Right atrium auricular region (tissue), 2 donors: ENCODE results near the gene TMPRSS4. TPM values are rescaled to one million over a fixed set of nuclear protein-coding genes. Genes with fewer than 3 reads are reported as not detected.
A peak's percentile ranks its signal among the peaks of the same experiment; 100 is the strongest.

ENCODE experiments used
- DNase-seq: peaks from one replicate; pipeline ENCODE4 v3.0.0-alpha.2; 2019; ENCODE audit warnings: low spot score
- H3K27ac ChIP-seq, 2 donors: fragments of 200-600 bp; sonication (generic); 1 replicate in 1 of 2; 2 replicates in 1 of 2; pipeline ENCODE4 v1.5.1; 2016 to 2019
- H3K27me3 ChIP-seq, 2 donors: fragments of 200-600 bp; sonication (generic); one replicate each; pipeline versions ENCODE4 v1.5.1 to v1.6.0; 2017 to 2019
- H3K36me3 ChIP-seq: fragments of 200-600 bp; sonication (generic); one replicate; pipeline ENCODE4 v1.5.1; 2016
- H3K4me1 ChIP-seq, 2 donors: fragments of 200-600 bp; sonication (generic); one replicate each; pipeline versions ENCODE4 v1.5.1 to v1.6.0; 2017 to 2019
- H3K4me3 ChIP-seq, 2 donors: fragments of 200-600 bp; sonication (generic); 1 replicate in 1 of 2; 2 replicates in 1 of 2; pipeline ENCODE4 v1.5.1; 2017 to 2019; ENCODE audit warnings: mild to moderate bottlenecking in 1 of 2, moderate library complexity in 1 of 2
- H3K9me3 ChIP-seq, 2 donors: fragments of 200-600 bp; sonication (generic); one replicate each; pipeline ENCODE4 v1.5.1; 2019
- total RNA-seq, 2 donors: library from RNA; depleted of rRNA; stranded (reverse); fragments of >200 nt; gene quantifications; one replicate each; pipeline ENCODE4 v1.1.0, GENCODE V29; 2016
- TF ChIP-seq, protein P1 (sequence below), 2 donors: fragments of 200-600 bp; sonication (generic); IDR thresholded peaks; one replicate each; pipeline ENCODE4 v1.5.1; 2019; ENCODE audit warnings: antibody characterized with exemption in 2 of 2

TMPRSS4 gene
- total RNA-seq, 2 donors from 2014 or later, result not detected

DNA sequence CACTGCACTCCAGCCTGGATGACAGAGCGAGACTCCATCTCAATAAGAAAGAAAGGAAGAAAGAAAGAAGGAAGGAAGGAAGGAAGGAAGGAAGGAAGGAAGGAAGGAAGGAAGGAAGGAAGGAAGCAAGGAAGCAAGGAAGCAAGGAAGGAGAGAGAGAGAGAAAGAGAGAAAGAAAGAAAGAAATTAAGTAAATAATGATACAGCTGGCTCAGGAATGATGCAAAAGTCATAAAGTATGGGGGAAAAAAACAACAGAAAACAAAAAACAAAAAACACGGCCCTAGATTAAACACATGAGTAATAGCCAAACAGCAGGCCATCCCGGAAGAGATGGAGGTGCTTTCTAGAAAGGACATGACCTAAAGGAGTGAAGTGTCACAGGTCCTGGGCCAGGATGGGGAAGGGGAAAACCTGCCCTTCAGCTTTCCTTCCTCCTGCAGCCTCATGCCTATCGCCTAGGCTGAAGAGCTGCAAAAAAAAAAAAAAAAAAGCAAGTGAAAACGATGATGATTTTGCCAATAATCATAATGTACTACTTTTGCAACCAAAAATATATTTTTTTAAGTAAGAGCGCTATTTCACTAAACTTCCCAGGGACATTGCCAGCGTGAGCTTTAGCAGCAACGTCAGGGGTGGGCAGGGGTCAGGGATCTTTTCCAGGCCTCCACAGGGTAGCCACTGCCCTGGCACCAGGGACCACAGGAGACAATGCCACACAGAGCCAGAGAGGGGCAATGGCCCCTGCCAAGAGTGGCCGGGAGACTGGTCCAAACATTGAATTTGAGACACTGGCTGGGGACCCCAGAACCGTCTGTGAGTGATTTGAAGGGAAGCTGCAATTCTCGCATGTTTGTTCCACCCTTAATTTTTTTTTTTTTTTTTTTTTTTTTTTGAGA lies 28.2 kb upstream of the TMPRSS4 start:
- TF ChIP-seq, protein P1, sequence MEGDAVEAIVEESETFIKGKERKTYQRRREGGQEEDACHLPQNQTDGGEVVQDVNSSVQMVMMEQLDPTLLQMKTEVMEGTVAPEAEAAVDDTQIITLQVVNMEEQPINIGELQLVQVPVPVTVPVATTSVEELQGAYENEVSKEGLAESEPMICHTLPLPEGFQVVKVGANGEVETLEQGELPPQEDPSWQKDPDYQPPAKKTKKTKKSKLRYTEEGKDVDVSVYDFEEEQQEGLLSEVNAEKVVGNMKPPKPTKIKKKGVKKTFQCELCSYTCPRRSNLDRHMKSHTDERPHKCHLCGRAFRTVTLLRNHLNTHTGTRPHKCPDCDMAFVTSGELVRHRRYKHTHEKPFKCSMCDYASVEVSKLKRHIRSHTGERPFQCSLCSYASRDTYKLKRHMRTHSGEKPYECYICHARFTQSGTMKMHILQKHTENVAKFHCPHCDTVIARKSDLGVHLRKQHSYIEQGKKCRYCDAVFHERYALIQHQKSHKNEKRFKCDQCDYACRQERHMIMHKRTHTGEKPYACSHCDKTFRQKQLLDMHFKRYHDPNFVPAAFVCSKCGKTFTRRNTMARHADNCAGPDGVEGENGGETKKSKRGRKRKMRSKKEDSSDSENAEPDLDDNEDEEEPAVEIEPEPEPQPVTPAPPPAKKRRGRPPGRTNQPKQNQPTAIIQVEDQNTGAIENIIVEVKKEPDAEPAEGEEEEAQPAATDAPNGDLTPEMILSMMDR (IDR thresholded peaks at IDR 0.05), result no peak
- Histone ChIP-seq H3K36me3 (no peaks in the 10 kb centered on the region), H3K27me3 (no peaks in the 10 kb centered on the region), H3K9me3 (no peaks in the 10 kb centered on the region), H3K4me1 (no peaks in the 10 kb centered on the region), H3K4me3 (no peak overlapping the region), H3K27ac (no peak overlapping the region)
- DNase-seq, result peak; percentile 43

DNA sequence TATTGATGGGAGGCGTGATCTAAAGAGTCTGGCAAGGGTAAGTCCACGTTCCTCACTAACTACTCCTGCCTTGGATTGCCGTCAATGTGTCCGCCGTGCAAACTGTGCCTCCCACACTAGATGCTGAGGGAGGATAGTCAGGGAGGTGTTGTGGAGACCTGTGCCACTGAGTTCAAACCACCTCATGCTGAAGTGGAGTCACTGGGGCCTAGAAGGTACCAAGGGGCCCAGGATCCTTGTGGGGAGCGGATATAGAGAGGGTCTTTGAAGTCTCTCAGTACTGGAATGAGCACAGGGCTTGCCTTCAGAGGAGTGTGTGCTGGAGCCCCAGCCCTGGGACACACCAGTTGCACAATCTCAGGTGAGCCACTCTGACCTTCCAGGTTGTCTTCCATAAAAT lies 27.1 kb upstream of the TMPRSS4 start:
- Histone ChIP-seq H3K4me1 (no peaks in the 10 kb centered on the region), H3K27ac (no peak overlapping the region), H3K36me3 (no peaks in the 10 kb centered on the region), H3K9me3 (no peaks in the 10 kb centered on the region), H3K4me3 (no peak overlapping the region), H3K27me3 (no peaks in the 10 kb centered on the region)
- DNase-seq, result peak; percentile 30
- TF ChIP-seq, protein P1 (IDR thresholded peaks at IDR 0.05), result no peak

DNA sequence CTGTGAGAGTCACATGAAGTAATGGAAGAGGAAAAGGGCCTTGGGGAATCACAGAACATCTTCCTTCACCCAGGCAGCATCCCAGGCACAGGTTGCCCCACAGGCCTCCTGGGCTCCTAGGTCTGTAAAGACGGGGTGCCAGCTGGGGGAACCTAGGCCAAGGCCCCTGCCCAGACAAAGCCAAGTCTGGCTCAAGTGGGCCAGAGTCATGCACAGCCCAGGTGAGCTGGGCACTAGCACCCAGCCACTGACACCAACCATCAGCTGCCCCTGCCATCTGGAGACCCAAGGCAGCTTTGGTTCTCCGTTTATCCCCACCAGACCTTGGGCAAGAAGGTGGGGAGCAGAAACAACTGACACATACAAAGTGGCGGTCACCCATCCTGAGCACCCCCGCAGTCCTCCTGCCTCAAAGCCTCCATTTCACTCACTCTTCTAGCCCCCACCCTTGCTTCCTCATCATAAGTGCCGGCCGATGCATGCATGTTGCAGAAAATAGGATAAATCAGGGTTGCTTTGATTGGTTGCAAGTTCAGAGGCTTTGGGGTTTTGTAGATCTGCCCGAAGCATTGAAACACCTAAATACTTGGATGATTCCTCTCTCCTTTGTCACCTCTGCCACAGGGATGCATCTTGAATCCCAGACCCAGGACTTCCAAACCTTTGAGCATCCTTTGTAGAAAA lies 26.5 kb upstream of the TMPRSS4 start:
- H3K4me3 ChIP-seq, result no peak overlapping the region
- no peaks in the 10 kb centered on the region for H3K9me3 ChIP-seq
- H3K27ac ChIP-seq, result no peak overlapping the region
- H3K27me3 ChIP-seq, result no peaks in the 10 kb centered on the region
- no peaks in the 10 kb centered on the region for H3K4me1 ChIP-seq
- no peaks in the 10 kb centered on the region for H3K36me3 ChIP-seq
- TF ChIP-seq, protein P1 (IDR thresholded peaks at IDR 0.05), result no peak
- peak; percentile 48 for DNase-seq

DNA sequence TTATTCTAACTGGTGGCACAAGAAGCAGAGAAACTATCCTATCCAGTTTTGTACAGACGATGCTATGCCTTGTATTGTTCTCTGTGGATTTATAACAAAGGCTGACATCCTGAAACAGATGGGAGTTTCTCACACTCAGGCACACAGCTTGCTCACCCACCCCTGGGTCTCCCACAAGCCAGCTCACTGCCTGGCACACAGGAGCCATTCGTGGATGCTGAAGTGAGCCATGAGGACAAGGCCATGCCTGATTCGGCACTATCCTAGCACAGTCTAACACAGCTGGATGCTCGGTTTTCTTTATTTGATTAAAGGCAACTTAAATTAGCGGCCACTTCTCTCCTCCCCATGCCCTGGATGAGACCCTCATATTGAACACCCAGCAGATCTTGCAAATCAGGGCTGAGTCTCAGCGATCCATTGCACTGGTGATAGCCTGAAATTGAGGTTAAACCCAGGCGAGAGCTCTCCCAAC lies 25.7 kb upstream of the TMPRSS4 start:
- DNase-seq, result no peak

DNA sequence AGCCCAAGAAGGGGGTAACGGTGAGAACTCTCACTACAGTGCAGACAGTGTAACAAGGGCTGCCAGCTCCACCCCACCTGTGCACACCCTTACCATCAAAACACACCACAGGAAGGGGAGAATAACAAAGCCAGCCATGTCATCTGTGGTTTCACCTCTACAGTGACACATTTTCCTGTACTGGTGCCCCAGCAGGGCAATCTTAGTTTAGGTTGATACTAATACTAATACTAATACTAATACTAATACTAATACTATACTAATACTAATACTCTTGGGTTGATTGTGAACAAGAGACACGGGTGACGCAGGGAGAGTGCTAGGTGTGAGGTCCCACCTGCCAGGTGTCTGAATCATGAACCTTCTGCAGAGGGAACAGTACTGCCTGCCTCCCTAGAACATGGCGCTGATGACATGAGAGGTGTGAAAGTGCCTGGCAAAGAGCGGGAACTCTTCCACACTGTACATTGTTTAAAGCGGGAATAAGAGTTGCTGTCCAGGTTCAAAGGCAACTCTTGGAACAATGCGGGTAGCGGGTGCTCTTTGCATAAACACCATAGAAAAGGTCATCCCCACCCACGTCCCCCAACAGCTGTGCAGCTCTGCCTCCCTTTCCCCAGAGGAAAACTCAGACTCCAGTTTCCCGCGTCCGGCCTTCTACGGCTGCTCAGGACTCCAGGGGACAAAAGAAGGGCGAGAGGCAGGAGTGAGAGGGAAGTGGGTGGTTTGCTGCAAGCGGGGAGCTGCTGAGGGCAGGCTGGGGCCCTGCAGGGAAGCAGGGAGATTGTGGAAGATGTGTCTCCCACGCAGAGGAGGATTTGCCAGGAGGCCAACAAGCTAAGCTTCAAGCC lies 25.0 kb upstream of the TMPRSS4 start:
- TF ChIP-seq, protein P1 (IDR thresholded peaks at IDR 0.05), result no peak
- Histone ChIP-seq H3K4me3 (no peak overlapping the region), H3K4me1 (no peaks in the 10 kb centered on the region), H3K9me3 (no peaks in the 10 kb centered on the region), H3K36me3 (no peaks in the 10 kb centered on the region), H3K27ac (no peak overlapping the region), H3K27me3 (no peaks in the 10 kb centered on the region)
- no peak for DNase-seq

More for the DNA sequence above, 25.7 kb upstream of the TMPRSS4 start:
- TF ChIP-seq, protein P1 (IDR thresholded peaks at IDR 0.05), result no peak
- Histone ChIP-seq H3K36me3 (no peaks in the 10 kb centered on the region), H3K27me3 (no peaks in the 10 kb centered on the region), H3K4me3 (no peak overlapping the region), H3K27ac (no peak overlapping the region), H3K9me3 (no peaks in the 10 kb centered on the region), H3K4me1 (no peaks in the 10 kb centered on the region)
